Karpas-422 (cell line): Measurements from ENCODE around the gene LRRK2. TPM values are rescaled to one million over a fixed set of nuclear protein-coding genes. Genes with fewer than 3 reads are reported as not detected.

Experiments
- DNase-seq: peaks from one replicate; pipeline ENCODE4 v3.0.0-alpha.2; 2015
- H2AFZ ChIP-seq: fragments of 200-600 bp; sonication (generic); 2 replicates; pipeline ENCODE4 v1.6.1; 2014; ENCODE audit warnings: antibody characterized with exemption, low read length, mixed read lengths
- H3K27ac ChIP-seq: fragments of 200-600 bp; sonication (generic); 2 replicates; pipeline ENCODE4 v1.5.1; 2014; ENCODE audit warnings: mild to moderate bottlenecking, low read length, moderate library complexity
- H3K27me3 ChIP-seq: fragments of 200-600 bp; sonication (generic); 2 replicates; pipeline ENCODE4 v1.6.1; 2014; ENCODE audit warnings: low read length, mixed read lengths
- H3K36me3 ChIP-seq: fragments of 200-600 bp; sonication (generic); 2 replicates; pipeline ENCODE4 v1.6.1; 2014; ENCODE audit warnings: low read length, mixed read lengths; ENCODE audit not compliant: insufficient read depth
- H3K4me1 ChIP-seq: fragments of 200-600 bp; sonication (generic); 2 replicates; pipeline ENCODE4 v1.6.1; 2014; ENCODE audit warnings: mild to moderate bottlenecking, low read length, mixed read lengths
- H3K4me2 ChIP-seq: fragments of 200-600 bp; sonication (generic); 2 replicates; pipeline ENCODE4 v1.6.1; 2014; ENCODE audit warnings: low read length, low read depth, mild to moderate bottlenecking; ENCODE audit not compliant: poor library complexity, severe bottlenecking
- H3K4me3 ChIP-seq: fragments of 200-600 bp; sonication (generic); 2 replicates; pipeline ENCODE4 v1.5.1; 2014; ENCODE audit warnings: mild to moderate bottlenecking, antibody characterized with exemption, low read length, mixed read lengths
- H3K79me2 ChIP-seq: fragments of 200-600 bp; sonication (generic); 2 replicates; pipeline ENCODE4 v1.6.1; 2014; ENCODE audit warnings: mild to moderate bottlenecking, low read length, mixed read lengths
- H3K9ac ChIP-seq: fragments of 200-600 bp; sonication (generic); 2 replicates; pipeline ENCODE4 v1.6.0; 2014; ENCODE audit warnings: low read length
- H3K9me2 ChIP-seq: fragments of 200-600 bp; sonication (generic), shearing (Covaris generic); replicated peaks from 2 replicates; pipeline ENCODE4 v1.6.0; 2014; ENCODE audit warnings: mild to moderate bottlenecking, low read length, moderate library complexity; ENCODE audit not compliant: insufficient read depth
- H3K9me3 ChIP-seq: fragments of 300-700, 200-600 bp; sonication (generic); 2 replicates; pipeline ENCODE4 v1.6.1; 2014; ENCODE audit warnings: low read length, mixed read lengths
- H4K20me1 ChIP-seq: fragments of 200-600 bp; sonication (generic); 2 replicates; pipeline ENCODE4 v1.6.1; 2014; ENCODE audit warnings: mild to moderate bottlenecking, antibody characterized with exemption, low read length, low read depth; ENCODE audit not compliant: insufficient read depth
- total RNA-seq: library from RNA; depleted of rRNA; stranded (reverse); fragments of >200 nt; shearing (Covaris generic); gene quantifications from 2 replicates; pipeline ENCODE4 v1.2.3, GENCODE V29; 2014; ENCODE audit warnings: low replicate concordance; rRNA removed

Gene LRRK2
- total RNA-seq, result 0.07 and 0.15 TPM in 2 replicates

DNA sequence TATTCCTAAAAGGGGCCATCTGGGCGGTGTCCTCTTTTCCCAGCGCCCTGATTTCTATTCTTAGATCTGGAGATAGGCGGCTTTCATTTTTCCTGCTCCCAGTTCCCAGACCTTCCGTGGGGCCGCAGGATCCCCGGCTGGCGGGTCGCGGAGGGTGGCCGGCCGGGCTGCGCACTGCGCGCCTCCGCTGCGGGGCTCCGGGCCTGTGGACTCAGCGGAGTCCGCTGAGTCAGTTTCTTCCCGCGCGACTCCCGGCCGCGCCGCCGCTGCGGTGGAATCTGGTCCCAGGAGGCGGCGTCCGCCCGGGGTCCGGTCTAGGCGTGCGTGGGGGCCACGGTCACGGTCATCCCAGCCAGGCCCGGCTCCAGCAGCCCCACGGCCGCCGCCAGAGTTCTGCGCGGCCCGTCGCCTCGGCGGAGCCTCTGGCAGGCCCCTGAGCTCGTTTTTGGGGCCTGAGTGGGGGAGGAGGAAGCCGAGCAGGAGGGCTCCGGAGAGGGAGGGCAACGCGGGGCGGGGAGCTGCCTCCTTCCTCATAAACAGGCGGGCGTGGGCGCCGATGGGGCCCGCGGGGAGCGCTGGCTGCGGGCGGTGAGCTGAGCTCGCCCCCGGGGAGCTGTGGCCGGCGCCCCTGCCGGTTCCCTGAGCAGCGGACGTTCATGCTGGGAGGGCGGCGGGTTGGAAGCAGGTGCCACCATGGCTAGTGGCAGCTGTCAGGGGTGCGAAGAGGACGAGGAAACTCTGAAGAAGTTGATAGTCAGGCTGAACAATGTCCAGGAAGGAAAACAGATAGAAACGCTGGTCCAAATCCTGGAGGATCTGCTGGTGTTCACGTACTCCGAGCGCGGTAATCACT lies at the start of gene LRRK2:
Gene LRRK2 (plus strand): TSS at position 559 of the 853 bp plus-strand sequence. CDS start 135 bp downstream, at position 694.
- Histone ChIP-seq H3K27ac (no peak within 1 kb of the TSS), H4K20me1 (no peaks in the 10 kb centered on the region), H3K27me3 (no peaks in the 10 kb centered on the region), H3K4me2 (peak within 1 kb of the TSS; percentile 60), H3K9ac (peak within 1 kb of the TSS; percentile 12; the same call in 1 of the 2 replicates), H3K9me3 (no peaks in the 10 kb centered on the region), H3K36me3 (no peaks in the 10 kb centered on the region), H3K4me1 (peaks cover 33% of the 10 kb centered on the region), H2AFZ (no peak within 1 kb of the TSS; the same call in 1 of the 2 replicates), H3K79me2 (no peaks in the 10 kb centered on the region), H3K4me3 (peak within 1 kb of the TSS; percentile 37), H3K9me2 (no peaks in the 10 kb centered on the region)
- peak; percentile 82 for DNase-seq

DNA sequence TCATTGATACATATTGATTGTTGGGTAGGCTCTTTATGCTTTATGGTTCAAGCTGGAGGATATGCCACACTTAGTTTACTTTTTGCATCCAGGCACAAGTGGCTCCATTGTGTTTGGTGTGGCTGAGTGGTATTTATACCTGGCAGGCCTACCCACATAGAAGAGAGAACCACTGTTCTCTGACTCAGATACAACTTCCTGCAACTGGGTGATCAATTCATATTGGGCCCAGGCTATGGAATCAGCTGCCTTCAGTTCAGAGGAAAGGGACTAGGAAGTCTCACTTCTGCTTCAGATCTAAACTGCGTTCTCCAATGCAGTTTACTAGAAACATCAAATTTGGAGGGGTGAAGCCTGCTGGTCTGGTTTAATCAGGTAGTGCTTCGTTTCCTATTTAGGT lies 49.8 kb upstream of the LRRK2 start:
- H3K27me3 ChIP-seq, result no peaks in the 10 kb centered on the region
- no peaks in the 10 kb centered on the region for H3K4me1 ChIP-seq
- DNase-seq, result no peak
- H3K9me2 ChIP-seq, result no peaks in the 10 kb centered on the region
- no peaks in the 10 kb centered on the region for H3K79me2 ChIP-seq
- no peak overlapping the region for H3K4me2 ChIP-seq
- H2AFZ ChIP-seq, result no peak overlapping the region
- H3K36me3 ChIP-seq, result no peaks in the 10 kb centered on the region
- no peaks in the 10 kb centered on the region for H4K20me1 ChIP-seq
- no peak overlapping the region for H3K27ac ChIP-seq
- H3K4me3 ChIP-seq, result no peak overlapping the region
- no peak overlapping the region for H3K9ac ChIP-seq
- H3K9me3 ChIP-seq, result no peaks in the 10 kb centered on the region

DNA sequence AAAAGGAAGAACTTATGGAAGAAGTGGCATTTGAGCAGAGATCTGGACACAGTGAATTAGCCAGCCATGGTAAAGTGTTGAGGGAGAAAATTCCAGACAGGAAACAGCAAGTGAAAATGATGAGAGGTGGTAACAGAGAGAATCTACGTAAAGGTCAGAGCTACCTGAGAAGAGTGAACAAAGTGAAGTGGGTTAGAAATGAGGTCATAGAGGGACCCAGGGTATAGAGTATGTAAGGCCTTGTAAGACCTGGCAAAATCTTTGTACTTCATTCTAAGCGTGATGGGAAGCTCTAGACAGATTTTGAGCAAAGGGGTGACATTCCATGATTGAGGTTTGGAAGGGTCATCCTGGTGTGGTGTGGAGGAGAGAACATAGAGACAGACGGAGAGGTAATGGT lies 49.3 kb upstream of the LRRK2 start:
- no peak overlapping the region for H3K4me3 ChIP-seq
- no peaks in the 10 kb centered on the region for H3K9me3 ChIP-seq
- no peak overlapping the region for H2AFZ ChIP-seq
- H3K27me3 ChIP-seq, result no peaks in the 10 kb centered on the region
- H3K79me2 ChIP-seq, result no peaks in the 10 kb centered on the region
- H3K36me3 ChIP-seq, result no peaks in the 10 kb centered on the region
- H3K4me2 ChIP-seq, result no peak overlapping the region
- H3K9me2 ChIP-seq, result no peaks in the 10 kb centered on the region
- H3K9ac ChIP-seq, result no peak overlapping the region
- no peak overlapping the region for H3K27ac ChIP-seq
- DNase-seq, result no peak
- no peaks in the 10 kb centered on the region for H4K20me1 ChIP-seq
- no peaks in the 10 kb centered on the region for H3K4me1 ChIP-seq

DNA sequence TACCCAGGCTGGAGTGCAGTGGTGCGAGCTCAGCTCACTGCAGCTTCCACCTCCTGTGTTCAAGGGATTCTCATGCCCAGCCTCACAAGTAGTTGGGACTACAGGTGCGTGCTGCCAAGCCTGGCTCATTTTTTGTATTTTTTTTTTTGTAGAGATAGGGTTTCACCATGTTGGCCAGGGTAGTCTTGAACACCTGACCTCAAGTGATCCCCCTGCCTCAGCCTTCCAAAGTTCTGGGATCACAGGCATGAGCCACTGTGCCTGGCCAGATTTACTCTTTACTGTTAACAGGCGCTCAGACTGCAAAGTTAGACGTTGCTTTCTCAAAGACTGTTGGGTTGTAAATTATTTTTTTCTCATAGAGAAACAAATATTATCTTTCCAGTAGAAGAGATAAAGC lies 46.1 kb upstream of the LRRK2 start:
- H3K79me2 ChIP-seq, result no peaks in the 10 kb centered on the region
- H2AFZ ChIP-seq, result no peak overlapping the region
- no peaks in the 10 kb centered on the region for H3K36me3 ChIP-seq
- H3K27me3 ChIP-seq, result no peaks in the 10 kb centered on the region
- H3K4me3 ChIP-seq, result no peak overlapping the region
- DNase-seq, result no peak
- no peak overlapping the region for H3K27ac ChIP-seq
- no peak overlapping the region for H3K9ac ChIP-seq
- no peaks in the 10 kb centered on the region for H3K4me1 ChIP-seq
- H3K9me2 ChIP-seq, result no peaks in the 10 kb centered on the region
- no peak overlapping the region for H3K4me2 ChIP-seq
- no peaks in the 10 kb centered on the region for H4K20me1 ChIP-seq
- H3K9me3 ChIP-seq, result no peaks in the 10 kb centered on the region

DNA sequence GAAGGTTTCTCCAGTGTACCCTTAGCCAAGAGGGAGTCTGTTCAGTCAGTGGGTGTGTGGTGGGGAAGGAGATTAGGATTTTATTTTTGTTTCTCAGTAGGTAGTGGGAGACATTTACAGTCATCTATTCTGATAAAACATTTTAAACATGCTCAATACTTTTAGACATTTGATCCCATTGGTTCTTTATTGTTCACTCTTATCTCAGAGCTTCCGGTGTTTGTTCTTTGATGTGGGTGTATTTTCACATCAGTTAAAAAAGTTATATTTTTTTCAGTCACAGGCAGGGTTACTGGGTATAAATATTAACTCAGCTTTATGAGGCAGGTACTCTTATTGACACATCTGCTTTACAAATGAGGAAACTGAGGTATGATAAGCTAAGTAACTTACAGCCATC lies 43.3 kb upstream of the LRRK2 start:
- H2AFZ ChIP-seq, result no peak overlapping the region
- no peak overlapping the region for H3K4me3 ChIP-seq
- H3K9me2 ChIP-seq, result no peaks in the 10 kb centered on the region
- H3K4me2 ChIP-seq, result no peak overlapping the region
- DNase-seq, result no peak
- no peaks in the 10 kb centered on the region for H3K27me3 ChIP-seq
- H3K9me3 ChIP-seq, result no peaks in the 10 kb centered on the region
- H3K27ac ChIP-seq, result no peak overlapping the region
- no peaks in the 10 kb centered on the region for H3K36me3 ChIP-seq
- no peaks in the 10 kb centered on the region for H3K4me1 ChIP-seq
- H3K9ac ChIP-seq, result no peak overlapping the region
- H4K20me1 ChIP-seq, result no peaks in the 10 kb centered on the region
- no peaks in the 10 kb centered on the region for H3K79me2 ChIP-seq

DNA sequence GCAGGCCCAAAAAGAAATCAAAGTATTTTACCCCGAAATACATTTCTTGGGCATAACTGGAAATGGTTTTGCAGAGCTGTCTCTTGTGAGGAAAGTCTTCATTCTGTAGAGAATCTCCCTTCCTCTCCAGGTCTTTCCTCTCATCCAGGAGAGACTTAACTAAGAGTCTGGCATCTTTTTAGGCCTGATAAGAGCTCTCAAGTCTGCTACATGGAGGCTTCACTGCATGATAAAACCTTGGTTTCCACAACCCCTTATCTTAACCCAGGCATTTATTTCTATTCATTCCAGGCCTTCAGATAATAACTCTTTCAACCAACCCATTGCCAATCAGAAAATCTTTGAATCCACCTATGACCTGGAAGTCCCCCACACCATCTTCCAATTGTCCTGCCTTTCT lies 41.1 kb upstream of the LRRK2 start:
- no peak overlapping the region for H3K27ac ChIP-seq
- no peaks in the 10 kb centered on the region for H3K79me2 ChIP-seq
- no peaks in the 10 kb centered on the region for H4K20me1 ChIP-seq
- H2AFZ ChIP-seq, result no peak overlapping the region
- H3K9ac ChIP-seq, result no peak overlapping the region
- no peaks in the 10 kb centered on the region for H3K4me1 ChIP-seq
- H3K27me3 ChIP-seq, result no peaks in the 10 kb centered on the region
- no peak overlapping the region for H3K4me3 ChIP-seq
- DNase-seq, result no peak
- no peaks in the 10 kb centered on the region for H3K9me2 ChIP-seq
- no peak overlapping the region for H3K4me2 ChIP-seq
- H3K9me3 ChIP-seq, result no peaks in the 10 kb centered on the region
- no peaks in the 10 kb centered on the region for H3K36me3 ChIP-seq

- Histone ChIP-seq H4K20me1 (no peaks in the 10 kb centered on the region), H2AFZ (no peak overlapping the region), H3K4me3 (no peak overlapping the region), H3K9me3 (no peaks in the 10 kb centered on the region), H3K4me1 (no peaks in the 10 kb centered on the region), H3K36me3 (no peaks in the 10 kb centered on the region), H3K9me2 (no peaks in the 10 kb centered on the region), H3K4me2 (no peak overlapping the region), H3K79me2 (no peaks in the 10 kb centered on the region), H3K27ac (no peak overlapping the region), H3K9ac (no peak overlapping the region), H3K27me3 (no peaks in the 10 kb centered on the region)
- no peak for DNase-seq
Observed at GRCh38 chr12:40184493-40185302, 40.1 kb upstream of the LRRK2 start.

GRCh38 chr12:40185303-40185693 lies 39.5 kb upstream of the LRRK2 start:
- Histone ChIP-seq H3K9me2 (no peaks in the 10 kb centered on the region), H3K9ac (no peak overlapping the region), H3K4me2 (no peak overlapping the region), H3K4me3 (no peak overlapping the region), H2AFZ (no peak overlapping the region), H3K27me3 (no peaks in the 10 kb centered on the region), H3K36me3 (no peaks in the 10 kb centered on the region), H3K9me3 (no peaks in the 10 kb centered on the region), H3K4me1 (no peaks in the 10 kb centered on the region), H3K79me2 (no peaks in the 10 kb centered on the region), H3K27ac (no peak overlapping the region), H4K20me1 (no peaks in the 10 kb centered on the region)
- no peak for DNase-seq
